ENCODE data around the gene TECPR2.
"Not testable (repeated sequence)": the region's sequence is repeated elsewhere in the genome, so short reads cannot be mapped to it uniquely, and the experiment has no call there.

DNA sequence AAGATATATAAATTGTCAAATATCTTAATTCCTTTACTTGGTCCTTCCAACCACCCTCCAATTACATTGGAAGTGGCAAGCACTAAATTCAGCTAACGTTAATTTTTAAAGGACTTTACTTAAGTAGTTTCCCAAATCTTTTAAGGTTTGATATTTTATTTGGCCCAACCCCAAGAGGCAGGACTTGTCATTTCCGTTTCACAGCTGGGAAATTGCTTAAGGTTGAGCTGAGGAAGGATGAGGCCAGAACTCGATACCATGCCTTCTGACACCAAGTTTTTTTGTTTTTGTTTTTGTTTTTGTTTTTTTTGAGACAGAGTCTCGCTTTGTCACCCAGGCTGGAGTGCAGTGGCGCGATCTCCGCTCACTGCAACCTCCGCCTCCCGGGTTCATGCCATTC is 11.1 kb upstream of the TECPR2 start:
- TF ChIP-seq, protein P1, sequence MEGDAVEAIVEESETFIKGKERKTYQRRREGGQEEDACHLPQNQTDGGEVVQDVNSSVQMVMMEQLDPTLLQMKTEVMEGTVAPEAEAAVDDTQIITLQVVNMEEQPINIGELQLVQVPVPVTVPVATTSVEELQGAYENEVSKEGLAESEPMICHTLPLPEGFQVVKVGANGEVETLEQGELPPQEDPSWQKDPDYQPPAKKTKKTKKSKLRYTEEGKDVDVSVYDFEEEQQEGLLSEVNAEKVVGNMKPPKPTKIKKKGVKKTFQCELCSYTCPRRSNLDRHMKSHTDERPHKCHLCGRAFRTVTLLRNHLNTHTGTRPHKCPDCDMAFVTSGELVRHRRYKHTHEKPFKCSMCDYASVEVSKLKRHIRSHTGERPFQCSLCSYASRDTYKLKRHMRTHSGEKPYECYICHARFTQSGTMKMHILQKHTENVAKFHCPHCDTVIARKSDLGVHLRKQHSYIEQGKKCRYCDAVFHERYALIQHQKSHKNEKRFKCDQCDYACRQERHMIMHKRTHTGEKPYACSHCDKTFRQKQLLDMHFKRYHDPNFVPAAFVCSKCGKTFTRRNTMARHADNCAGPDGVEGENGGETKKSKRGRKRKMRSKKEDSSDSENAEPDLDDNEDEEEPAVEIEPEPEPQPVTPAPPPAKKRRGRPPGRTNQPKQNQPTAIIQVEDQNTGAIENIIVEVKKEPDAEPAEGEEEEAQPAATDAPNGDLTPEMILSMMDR (IDR thresholded peaks at IDR 0.05) = not testable (repeated sequence)
- TF ChIP-seq POLR2AphosphoS5 (IDR thresholded peaks at IDR 0.05); POLR2A (IDR thresholded peaks at IDR 0.05; ENCODE audit: low read depth): not testable (repeated sequence)
